HG03432 (cell line): Measurements from ENCODE around the gene RASSF1.
"Not testable (repeated sequence)": the region's sequence is repeated elsewhere in the genome, so short reads cannot be mapped to it uniquely, and the experiment has no call there.

Experiments
- ATAC-seq: cut with Tn5 transposase; IDR thresholded peaks from one replicate; pipeline ENCODE4 v1.9.1; 2021; ENCODE audit warnings: mild to moderate bottlenecking, moderate library complexity; ENCODE audit not compliant: unreplicated experiment

The RASSF1 gene

GRCh38 chr3:50324351-50325112 is 16.1 kb downstream of the RASSF1 start:
- ATAC-seq = no peak

- no peak for ATAC-seq
Measured at GRCh38 chr3:50323614-50324199, 16.9 kb downstream of the RASSF1 start.

- ATAC-seq = no peak
Measured at GRCh38 chr3:50323092-50323600, 17.5 kb downstream of the RASSF1 start.

GRCh38 chr3:50322386-50323091 is 18.1 kb downstream of the RASSF1 start, which contains the start of gene HYAL2:
HYAL2 (minus strand) TSS chr3:50322745; CDS start chr3:50320489, 2,256 bp downstream.
- ATAC-seq = no peak

- no peak for ATAC-seq
Measured at GRCh38 chr3:50322115-50322385, 18.6 kb downstream of the RASSF1 start.

DNA sequence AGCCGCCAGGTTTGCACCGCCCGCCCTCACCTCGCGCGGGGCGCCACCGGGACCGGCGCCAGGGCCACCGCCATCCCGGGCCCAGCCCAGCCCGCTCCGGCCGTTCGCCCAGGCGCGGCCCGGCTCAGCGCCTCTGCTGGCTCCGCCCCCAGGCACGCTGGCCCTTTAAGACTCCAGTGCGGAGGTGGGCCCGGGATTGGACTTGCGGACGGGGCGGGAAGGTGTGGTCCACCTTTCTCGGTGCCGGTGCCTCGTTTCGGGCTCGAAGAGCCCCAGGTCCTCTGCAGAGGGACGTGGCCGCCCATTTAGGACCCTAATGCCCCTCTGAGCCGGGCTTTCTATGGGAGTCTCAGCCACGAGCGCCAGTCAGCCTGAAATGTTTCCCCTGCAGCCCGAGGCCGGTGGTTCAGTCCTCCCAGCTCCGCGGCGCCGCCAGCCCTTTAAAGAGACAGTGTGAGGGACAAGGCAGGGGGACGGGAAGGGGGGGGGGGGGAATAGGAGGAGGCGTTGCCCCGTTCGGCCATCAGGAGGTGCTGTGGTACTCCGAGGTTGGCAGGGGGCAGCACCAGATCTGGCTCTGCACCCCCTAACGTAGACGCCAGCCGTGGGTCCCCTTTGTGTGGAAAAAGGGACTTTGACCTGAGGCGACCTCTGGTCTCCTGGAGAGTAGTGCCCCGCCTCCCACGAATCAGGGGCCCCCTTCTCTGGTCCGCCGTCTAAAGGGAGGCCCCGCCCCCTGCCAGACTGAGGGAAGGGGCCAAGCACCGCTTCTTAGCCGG is 19.1 kb downstream of the RASSF1 start:
- peak; percentile 84 for ATAC-seq

DNA sequence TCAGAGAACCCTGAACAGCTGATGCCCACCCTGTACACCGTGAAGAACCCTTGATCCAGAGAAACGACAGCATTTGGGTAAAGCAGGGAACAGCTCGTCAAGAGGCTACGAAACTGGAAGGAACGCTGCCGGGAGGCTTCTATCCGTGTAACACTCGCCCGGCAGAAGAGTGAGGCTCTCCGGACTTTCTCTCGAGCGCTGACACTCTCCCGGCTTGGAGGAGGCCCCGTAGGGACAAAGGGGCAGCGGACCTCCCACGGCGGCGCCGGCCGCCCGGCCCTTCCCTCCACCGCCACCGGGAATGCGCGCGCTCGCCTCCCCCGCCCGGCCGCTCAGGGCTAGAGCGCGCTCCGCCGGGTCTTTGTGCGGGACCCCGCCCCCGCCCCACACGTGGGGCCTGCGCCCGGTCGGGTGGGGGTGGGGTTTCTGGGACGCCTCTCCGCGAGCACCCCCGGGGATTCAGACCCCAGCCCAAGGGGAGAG is 19.7 kb downstream of the RASSF1 start:
- peak; percentile 53 for ATAC-seq

GRCh38 chr3:50319894-50320625 is 20.6 kb downstream of the RASSF1 start:
- no peak for ATAC-seq

GRCh38 chr3:50319181-50319893 is 21.3 kb downstream of the RASSF1 start:
- no peak for ATAC-seq

- ATAC-seq = no peak
Measured at GRCh38 chr3:50318615-50319014, 22.0 kb downstream of the RASSF1 start.

DNA sequence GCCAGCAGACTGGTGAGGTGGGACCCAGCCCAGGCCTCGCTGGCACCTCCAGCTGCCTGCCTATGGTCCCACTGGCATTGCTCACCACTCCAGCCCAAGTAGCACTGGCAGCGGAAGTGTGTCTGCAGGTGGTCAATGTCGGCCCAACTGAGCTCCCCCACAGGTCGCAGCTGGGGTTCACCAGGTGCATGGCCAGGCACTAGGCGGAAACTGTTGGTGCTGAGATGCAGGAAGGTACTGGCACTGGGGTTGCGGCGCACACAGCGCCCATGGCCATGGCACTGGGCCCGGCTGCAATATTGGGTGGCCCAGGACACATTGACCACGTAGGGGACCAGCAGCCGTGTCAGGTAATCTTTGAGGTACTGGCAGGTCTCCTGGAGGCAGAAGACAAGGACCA is 22.5 kb downstream of the RASSF1 start:
- no peak for ATAC-seq

DNA sequence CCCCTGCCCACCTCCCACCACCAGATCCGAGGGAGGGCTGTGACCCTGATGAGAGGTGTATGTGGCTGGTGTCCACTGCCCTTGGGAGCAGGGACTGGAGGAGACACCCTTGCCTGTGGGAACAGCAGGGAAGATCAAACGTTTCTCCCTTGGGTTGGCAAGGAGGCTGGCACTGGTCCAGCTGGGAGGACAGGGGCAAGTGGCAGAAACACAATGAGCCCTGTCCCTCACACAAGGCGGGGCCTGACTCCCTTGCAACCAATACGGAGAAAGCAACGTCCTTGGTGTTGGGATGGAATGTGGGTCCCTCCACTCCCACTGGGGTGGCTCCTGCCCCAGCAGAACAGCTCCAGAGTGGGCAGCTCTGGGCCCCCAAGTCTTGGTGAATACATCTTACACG is 23.3 kb downstream of the RASSF1 start:
- no peak for ATAC-seq

- no peak for ATAC-seq
Measured at GRCh38 chr3:50316657-50317242, 23.9 kb downstream of the RASSF1 start.

DNA sequence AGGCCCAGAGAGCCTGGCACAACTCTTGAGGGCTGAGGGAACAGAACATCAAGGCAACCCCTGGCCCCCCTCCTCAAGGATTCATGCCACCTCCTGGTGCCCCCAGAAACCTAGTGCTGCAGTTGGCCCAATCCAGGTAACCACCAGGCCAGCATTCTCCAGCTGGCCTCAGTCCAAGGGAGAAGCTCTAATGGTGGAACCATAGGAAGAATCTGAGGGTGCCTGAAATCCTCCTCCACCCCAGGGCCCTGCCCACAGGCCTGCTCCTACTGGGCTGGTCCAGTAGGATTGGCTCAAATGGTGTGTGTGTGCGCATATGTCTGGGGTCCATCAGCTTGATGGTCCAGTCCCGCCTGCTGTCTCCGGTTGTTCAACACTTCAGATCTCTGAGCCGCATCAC is 25.8 kb downstream of the RASSF1 start:
- no peak for ATAC-seq

DNA sequence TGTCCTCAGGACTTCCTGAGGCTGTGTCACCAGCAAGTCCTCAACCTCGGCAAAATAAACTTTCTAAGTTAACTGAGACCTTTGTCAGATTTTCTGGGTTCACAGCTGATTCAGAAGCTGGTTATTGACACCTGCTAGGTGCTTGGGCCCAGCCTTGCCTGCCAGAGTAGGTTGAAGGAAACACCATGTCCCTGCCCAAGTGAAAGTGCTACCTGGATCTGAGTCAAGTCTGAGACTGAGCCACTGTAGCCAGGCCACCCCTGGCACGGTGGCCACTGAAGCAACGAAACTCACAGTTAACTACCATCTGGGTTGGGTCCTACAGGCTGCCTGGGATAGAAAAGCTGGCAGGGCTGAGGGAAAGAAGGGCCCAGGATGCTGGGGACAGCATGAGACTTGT is 26.3 kb downstream of the RASSF1 start:
- ATAC-seq = no peak

GRCh38 chr3:50312041-50312440 is 28.6 kb downstream of the RASSF1 start:
- ATAC-seq = not testable (repeated sequence)

- ATAC-seq = no peak
Measured at GRCh38 chr3:50304601-50305000, 36.0 kb downstream of the RASSF1 start.

DNA sequence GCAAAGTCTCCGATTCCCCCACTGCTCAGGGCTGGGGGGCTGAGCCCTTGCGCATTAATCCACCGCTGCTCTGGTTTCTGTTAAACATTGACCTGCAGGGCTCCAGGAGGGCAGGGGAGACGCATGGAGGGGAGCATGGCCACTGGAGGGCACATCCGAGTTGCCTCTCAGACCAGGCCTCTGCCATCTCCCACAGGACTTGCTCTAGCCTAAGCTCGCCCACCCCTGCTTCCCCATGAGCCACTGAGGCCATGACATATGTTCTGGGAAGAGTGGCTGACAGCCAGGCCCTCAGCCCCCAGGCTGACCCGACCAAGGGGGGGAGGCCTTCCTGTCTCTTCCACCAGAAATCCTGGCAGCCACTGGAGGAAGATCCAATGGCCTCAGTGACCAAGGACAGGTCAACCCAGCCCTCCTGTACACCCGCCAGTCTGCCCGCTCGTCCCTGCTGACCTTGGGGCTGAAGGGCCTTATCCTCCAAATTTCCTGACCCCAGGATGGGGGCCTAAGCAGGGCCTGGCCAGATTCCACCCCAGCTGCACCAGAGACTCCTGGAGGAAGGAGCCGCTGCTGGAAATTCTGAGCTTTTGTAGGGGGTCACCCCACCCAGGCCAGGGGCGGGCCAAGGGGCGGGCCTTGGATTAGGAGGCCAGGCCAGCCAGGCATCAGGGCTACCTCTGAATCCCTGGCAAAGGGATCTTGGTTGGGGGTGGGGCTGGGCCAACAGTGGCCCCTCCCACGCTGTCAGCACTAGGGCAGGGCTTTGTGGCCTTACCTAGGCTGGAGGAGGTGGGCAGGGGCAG is 37.4 kb downstream of the RASSF1 start, which contains the start of gene HYAL1:
Gene HYAL1, minus strand, starts transcription at position 562 of the 803 bp plus-strand sequence. CDS start 618 bp downstream, outside the sequence.
- ATAC-seq = no peak
